SK-N-SH treated with all-trans-retinoic acid at 6 μM for 48 hours (cell line): ENCODE data around the gene MARCHF10.

ENCODE experiments used
- ATAC-seq: fragments of 200-7000 bp; cut with Tn5 transposase; 3 replicates; pipeline ENCODE4 v1.9.1; 2020; ENCODE audit warnings: mild to moderate bottlenecking, moderate library complexity
- ARNTL ChIP-seq: fragments of 450-650 bp; formaldehyde crosslinking; IDR thresholded peaks from 2 replicates; pipeline ENCODE4 v1.5.0; 2020; ENCODE audit warnings: low read depth, mild to moderate bottlenecking, moderate library complexity, borderline replicate concordance
- CREB5 ChIP-seq: fragments of 250-450 bp; sonication (Bioruptor Pico); IDR thresholded peaks from 2 replicates; pipeline ENCODE4 v1.5.1; 2020; ENCODE audit warnings: low read depth, mild to moderate bottlenecking, moderate library complexity
- CSDC2 ChIP-seq: fragments of 250-450 bp; sonication (Bioruptor Pico); IDR thresholded peaks from 2 replicates; pipeline ENCODE4 v1.5.0; 2020; ENCODE audit warnings: mild to moderate bottlenecking, moderate library complexity
- CSRNP3 ChIP-seq: fragments of 250-450 bp; sonication (Bioruptor Pico); IDR thresholded peaks from 2 replicates; pipeline ENCODE4 v1.5.1; 2021; ENCODE audit warnings: mild to moderate bottlenecking, moderate library complexity
- GLIS3 ChIP-seq: fragments of 250-450 bp; sonication (Bioruptor Pico); IDR thresholded peaks from 2 replicates; pipeline ENCODE4 v1.5.0; 2020; ENCODE audit warnings: mild to moderate bottlenecking, moderate library complexity
- ISL1 ChIP-seq: fragments of 250-450 bp; sonication (Bioruptor Pico); IDR thresholded peaks from 2 replicates; pipeline ENCODE4 v2.1.2; 2022; ENCODE audit warnings: mild to moderate bottlenecking, moderate library complexity
- OSR1 ChIP-seq: fragments of 250-450 bp; sonication (Bioruptor Pico); IDR thresholded peaks from 2 replicates; pipeline ENCODE4 v1.8.0; 2022; ENCODE audit warnings: moderate library complexity, mild to moderate bottlenecking, inconsistent platforms
- POU6F1 ChIP-seq: fragments of 250-450 bp; sonication (Bioruptor Pico); IDR thresholded peaks from 2 replicates; pipeline ENCODE4 v1.8.0; 2021; ENCODE audit warnings: low read depth, mild to moderate bottlenecking, moderate library complexity, borderline replicate concordance
- PPARA ChIP-seq: fragments of 250-450 bp; sonication (Bioruptor Pico); IDR thresholded peaks from 2 replicates; pipeline ENCODE4 v1.5.0; 2020; ENCODE audit warnings: mild to moderate bottlenecking, borderline replicate concordance
- RARB ChIP-seq: fragments of 250-450 bp; sonication (Bioruptor Pico); IDR thresholded peaks from 2 replicates; pipeline ENCODE4 v1.8.0; 2021; ENCODE audit warnings: mild to moderate bottlenecking, moderate library complexity
- SNAI2 ChIP-seq: fragments of 250-450 bp; sonication (Bioruptor Pico); IDR thresholded peaks from 2 replicates; pipeline ENCODE4 v1.5.0; 2020; ENCODE audit warnings: mild to moderate bottlenecking, moderate library complexity
- TCF4 ChIP-seq: fragments of 250-450 bp; sonication (Bioruptor Pico); IDR thresholded peaks from 2 replicates; pipeline ENCODE4 v1.8.0; 2021; ENCODE audit warnings: mild to moderate bottlenecking, moderate library complexity, borderline replicate concordance
- TOX ChIP-seq: fragments of 250-450 bp; sonication (Bioruptor Pico); IDR thresholded peaks from 2 replicates; pipeline ENCODE4 v1.8.0; 2021; ENCODE audit warnings: mild to moderate bottlenecking, moderate library complexity, borderline replicate concordance
- TSHZ2 ChIP-seq: fragments of 250-450 bp; sonication (Bioruptor Pico); IDR thresholded peaks from 2 replicates; pipeline ENCODE4 v1.5.0; 2020; ENCODE audit warnings: mild to moderate bottlenecking, moderate library complexity
- ZC3H10 ChIP-seq: fragments of 250-450 bp; sonication (Bioruptor Pico); IDR thresholded peaks from 2 replicates; pipeline ENCODE4 v1.5.1; 2021; ENCODE audit warnings: mild to moderate bottlenecking, moderate library complexity
- ZFP3 ChIP-seq: fragments of 250-450 bp; sonication (Bioruptor Pico); IDR thresholded peaks from 2 replicates; pipeline ENCODE4 v1.5.0; 2020; ENCODE audit warnings: mild to moderate bottlenecking, moderate library complexity
- ZFP30 ChIP-seq: fragments of 450-650 bp; formaldehyde crosslinking; IDR thresholded peaks from 2 replicates; pipeline ENCODE4 v1.5.0; 2022; ENCODE audit warnings: mild to moderate bottlenecking, moderate library complexity
- ZNF565 ChIP-seq: fragments of 450-650 bp; formaldehyde crosslinking; conservative IDR thresholded peaks from 2 replicates; pipeline ENCODE4 v1.5.0; 2020; ENCODE audit warnings: low read depth, mild to moderate bottlenecking, moderate library complexity
- ZNF8 ChIP-seq: fragments of 450-650 bp; formaldehyde crosslinking; IDR thresholded peaks from 2 replicates; pipeline ENCODE4 v1.5.0; 2020; ENCODE audit warnings: mild to moderate bottlenecking, moderate library complexity
- TF ChIP-seq, protein P1 (sequence below): fragments of 250-450 bp; sonication (Bioruptor Pico); IDR thresholded peaks from 2 replicates; pipeline ENCODE4 v1.8.0; 2020; ENCODE audit warnings: mild to moderate bottlenecking, moderate library complexity, borderline replicate concordance

Gene MARCHF10

DNA sequence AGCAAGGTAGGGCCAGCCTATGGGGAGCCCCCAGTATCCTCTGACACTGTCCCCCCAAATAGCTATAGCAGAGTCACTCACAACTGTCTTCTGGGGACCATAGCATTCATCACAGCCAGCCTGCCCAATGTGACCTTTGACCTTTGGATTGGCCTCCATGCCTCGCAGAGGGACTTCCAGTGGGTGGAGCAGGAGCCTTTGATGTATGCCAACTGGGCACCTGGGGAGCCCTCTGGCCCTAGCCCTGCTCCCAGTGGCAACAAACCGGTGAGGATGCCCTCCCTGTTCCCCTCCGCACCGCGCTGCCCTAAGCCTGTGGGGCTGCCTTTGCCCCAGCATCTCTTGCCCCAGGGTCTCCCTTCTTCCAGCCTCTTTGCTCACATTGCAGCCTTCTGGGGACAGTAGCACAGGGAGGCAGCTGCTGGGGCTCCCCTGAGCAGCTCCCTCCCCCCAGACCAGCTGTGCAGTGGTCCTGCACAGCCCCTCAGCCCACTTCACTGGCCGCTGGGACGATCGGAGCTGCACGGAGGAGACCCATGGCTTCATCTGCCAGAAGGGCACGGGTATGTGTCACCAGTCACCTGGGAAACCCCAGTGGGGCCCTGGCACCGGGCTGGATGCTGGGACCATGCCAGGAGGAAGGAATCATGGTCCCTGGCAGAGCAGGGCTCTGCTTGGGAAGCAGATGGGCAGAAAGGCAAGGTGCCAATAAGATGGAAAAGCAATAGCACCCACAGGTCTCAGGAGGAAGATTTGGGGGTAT is 119.5 kb downstream of the MARCHF10 start (continued):
- no peak for TF ChIP-seq CSRNP3
- TF ChIP-seq, all 23 proteins: peak for 0

DNA sequence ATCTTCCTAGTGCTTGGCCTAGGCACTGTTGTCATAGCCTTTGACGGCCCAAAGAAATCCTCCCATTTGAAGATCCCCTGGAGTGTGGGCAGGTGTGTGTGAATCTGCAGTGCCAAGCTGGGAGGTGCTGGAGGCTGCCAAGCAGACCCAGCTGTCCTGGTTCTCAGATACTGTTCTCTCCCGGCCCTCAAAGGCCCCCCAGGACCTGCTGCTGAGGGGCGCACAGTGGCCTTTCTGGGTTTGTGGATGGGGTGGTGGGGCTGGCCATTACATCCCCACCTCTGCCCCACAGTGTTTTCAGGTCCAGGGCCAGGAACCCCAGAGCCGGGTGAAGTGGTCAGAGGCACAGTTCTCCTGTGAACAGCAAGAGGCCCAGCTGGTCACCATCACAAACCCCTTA is 120.1 kb downstream of the MARCHF10 start:
- ATAC-seq: no peak
- TF ChIP-seq CREB5 (CRISPR knock-in tag) (no peak), ZNF565 (no peak), CSDC2 (no peak), OSR1 (no peak), TCF4 (CRISPR knock-in tag) (no peak), ZFP30 (CRISPR knock-in tag) (no peak), ISL1 (no peak), TOX (CRISPR knock-in tag) (no peak), GLIS3 (CRISPR knock-in tag) (no peak), TSHZ2 (CRISPR knock-in tag) (no peak), CSRNP3 (no peak), SNAI2 (no peak), ZC3H10 (no peak), PPARA (CRISPR knock-in tag) (no peak), ARNTL (CRISPR knock-in tag) (no peak), RARB (CRISPR knock-in tag) (no peak), ZFP3 (CRISPR knock-in tag) (no peak)
- TF ChIP-seq, protein P1, sequence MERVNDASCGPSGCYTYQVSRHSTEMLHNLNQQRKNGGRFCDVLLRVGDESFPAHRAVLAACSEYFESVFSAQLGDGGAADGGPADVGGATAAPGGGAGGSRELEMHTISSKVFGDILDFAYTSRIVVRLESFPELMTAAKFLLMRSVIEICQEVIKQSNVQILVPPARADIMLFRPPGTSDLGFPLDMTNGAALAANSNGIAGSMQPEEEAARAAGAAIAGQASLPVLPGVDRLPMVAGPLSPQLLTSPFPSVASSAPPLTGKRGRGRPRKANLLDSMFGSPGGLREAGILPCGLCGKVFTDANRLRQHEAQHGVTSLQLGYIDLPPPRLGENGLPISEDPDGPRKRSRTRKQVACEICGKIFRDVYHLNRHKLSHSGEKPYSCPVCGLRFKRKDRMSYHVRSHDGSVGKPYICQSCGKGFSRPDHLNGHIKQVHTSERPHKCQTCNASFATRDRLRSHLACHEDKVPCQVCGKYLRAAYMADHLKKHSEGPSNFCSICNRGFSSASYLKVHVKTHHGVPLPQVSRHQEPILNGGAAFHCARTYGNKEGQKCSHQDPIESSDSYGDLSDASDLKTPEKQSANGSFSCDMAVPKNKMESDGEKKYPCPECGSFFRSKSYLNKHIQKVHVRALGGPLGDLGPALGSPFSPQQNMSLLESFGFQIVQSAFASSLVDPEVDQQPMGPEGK (CRISPR knock-in tag): no peak

GRCh38 chr17:62684179-62684578 is 123.9 kb downstream of the MARCHF10 start:
- TF ChIP-seq CSDC2 (no peak), TCF4 (CRISPR knock-in tag) (no peak), OSR1 (no peak), POU6F1 (no peak), ZNF8 (no peak), ISL1 (no peak), GLIS3 (CRISPR knock-in tag) (no peak), RARB (CRISPR knock-in tag) (no peak)
- ATAC-seq: no peak
